Smooth muscle cell (in vitro differentiated cells): ENCODE results near the gene OR51V1. TPM values are rescaled to one million over a fixed set of nuclear protein-coding genes. Genes with fewer than 3 reads are reported as not detected.

Source experiments
- DNase-seq: peaks from one replicate; lab custom pipeline; 2025; ENCODE audit not compliant: unreplicated experiment; lab: John Stamatoyannopoulos, UW
- H2AFZ ChIP-seq: fragments of 200-600 bp; sonication (generic); 2 replicates; pipeline ENCODE4 v1.6.0; 2016; ENCODE audit warnings: antibody characterized with exemption, low read depth, mild to moderate bottlenecking
- H3F3A ChIP-seq: fragments of 200-600 bp; sonication (generic); 2 replicates; pipeline ENCODE4 v1.6.0; 2017; ENCODE audit warnings: antibody characterized with exemption, low read depth
- H3K27ac ChIP-seq: fragments of 200-600 bp; sonication (generic); 2 replicates; pipeline ENCODE4 v1.5.1; 2016; ENCODE audit warnings: low read depth, mild to moderate bottlenecking
- H3K27me3 ChIP-seq: fragments of 200-600 bp; sonication (generic); 2 replicates; pipeline ENCODE4 v1.6.1; 2016; ENCODE audit warnings: low read depth, mild to moderate bottlenecking
- H3K36me3 ChIP-seq: fragments of 200-600 bp; sonication (generic); 2 replicates; pipeline ENCODE4 v1.5.1; 2016; ENCODE audit warnings: low read depth
- H3K4me1 ChIP-seq: fragments of 200-600 bp; sonication (generic); 2 replicates; pipeline ENCODE4 v1.5.1; 2016; ENCODE audit warnings: low read depth
- H3K4me2 ChIP-seq: fragments of 200-600 bp; sonication (generic); 2 replicates; pipeline ENCODE4 v1.6.0; 2016; ENCODE audit warnings: mild to moderate bottlenecking
- H3K4me3 ChIP-seq: fragments of 200-600 bp; sonication (generic); 2 replicates; pipeline ENCODE4 v1.5.1; 2016; ENCODE audit warnings: mild to moderate bottlenecking
- H3K79me2 ChIP-seq: fragments of 200-600 bp; sonication (generic); 2 replicates; pipeline ENCODE4 v1.6.0; 2016; ENCODE audit warnings: low read depth, mild to moderate bottlenecking
- H3K9ac ChIP-seq: fragments of 200-600 bp; sonication (generic); 2 replicates; pipeline ENCODE4 v1.6.0; 2016; ENCODE audit warnings: low read depth
- H3K9me3 ChIP-seq: fragments of 200-600 bp; sonication (generic); replicated peaks from 2 replicates; pipeline ENCODE4 v1.5.1; 2016; ENCODE audit warnings: low read depth
- H4K20me1 ChIP-seq: fragments of 200-600 bp; sonication (generic); 2 replicates; pipeline ENCODE4 v1.6.0; 2016; ENCODE audit warnings: low read depth
- WGBS: methylation state at CpG from one replicate; pipeline ENCODE4 v1.1.7; 2016; ENCODE audit warnings: low lambda C conversion rate; 5-methylcytosine and 5-hydroxymethylcytosine counted together
- polyA plus RNA-seq: library from polyadenylated mRNA; unstranded; fragments of >200 nt; fragmentation: Nextera tagmentation; extraction: Ambion mirVana; gene quantifications from 2 replicates; pipeline ENCODE4 v1.2.1, GENCODE V29; 2016
- total RNA-seq: library from RNA; depleted of rRNA; stranded (reverse); fragments of >200 nt; gene quantifications from 2 replicates; pipeline ENCODE4 v1.2.3, GENCODE V29; 2014
- TF ChIP-seq, protein P1 (sequence below): fragments of 200-600 bp; sonication (generic); IDR thresholded peaks from 2 replicates; pipeline ENCODE4 v1.5.1; 2017; ENCODE audit warnings: borderline replicate concordance, mild to moderate bottlenecking, antibody characterized with exemption; ENCODE audit not compliant: insufficient read depth, poor library complexity, severe bottlenecking

OR51V1 gene
- total and polyA plus RNA-seq, 2 experiments from 2014 or later = not detected

DNA sequence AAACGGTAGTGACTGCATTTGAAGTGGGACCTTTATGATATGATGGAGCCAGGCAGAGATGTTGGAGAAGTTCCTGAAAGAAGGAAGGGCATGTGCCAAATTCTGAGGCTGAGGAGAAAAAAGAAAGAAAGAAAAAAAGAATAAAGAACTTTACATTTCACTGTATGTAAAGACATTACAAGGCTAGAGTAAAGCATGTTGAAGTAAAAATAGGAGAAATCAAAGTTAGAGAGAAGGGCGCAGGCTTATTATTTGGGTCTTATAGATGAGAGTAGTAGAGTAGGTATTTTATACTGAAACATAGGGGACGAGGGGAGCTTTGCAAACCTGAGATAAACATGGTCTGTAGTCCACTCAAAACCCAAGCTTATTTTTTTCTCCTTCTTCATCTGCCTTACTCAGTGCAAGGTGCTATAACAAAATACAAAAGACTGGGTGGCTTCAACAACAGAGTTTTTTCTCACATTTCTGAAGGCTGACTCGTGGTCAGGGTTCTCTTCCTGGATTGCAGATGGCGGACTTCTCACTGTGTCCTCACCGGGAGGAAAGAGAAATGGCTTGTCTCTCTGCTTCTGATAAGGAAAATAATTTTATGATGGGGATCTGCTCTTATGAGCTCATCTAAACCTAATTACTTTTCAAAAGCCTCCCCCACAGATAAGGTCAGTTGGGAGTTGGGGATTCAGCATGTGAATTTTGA lies 46.4 kb upstream of the OR51V1 start:
- Histone ChIP-seq H3K4me1 (no peaks in the 10 kb centered on the region), H3K9me3 (no peaks in the 10 kb centered on the region), H3K27me3 (no peaks in the 10 kb centered on the region), H3F3A (no peaks in the 10 kb centered on the region), H3K27ac (no peak overlapping the region), H2AFZ (no peak overlapping the region), H3K9ac (no peak overlapping the region), H3K4me3 (no peak overlapping the region), H3K79me2 (no peaks in the 10 kb centered on the region), H3K36me3 (no peaks in the 10 kb centered on the region), H4K20me1 (no peaks in the 10 kb centered on the region), H3K4me2 (no peak overlapping the region)
- no peak for DNase-seq
- TF ChIP-seq, protein P1, sequence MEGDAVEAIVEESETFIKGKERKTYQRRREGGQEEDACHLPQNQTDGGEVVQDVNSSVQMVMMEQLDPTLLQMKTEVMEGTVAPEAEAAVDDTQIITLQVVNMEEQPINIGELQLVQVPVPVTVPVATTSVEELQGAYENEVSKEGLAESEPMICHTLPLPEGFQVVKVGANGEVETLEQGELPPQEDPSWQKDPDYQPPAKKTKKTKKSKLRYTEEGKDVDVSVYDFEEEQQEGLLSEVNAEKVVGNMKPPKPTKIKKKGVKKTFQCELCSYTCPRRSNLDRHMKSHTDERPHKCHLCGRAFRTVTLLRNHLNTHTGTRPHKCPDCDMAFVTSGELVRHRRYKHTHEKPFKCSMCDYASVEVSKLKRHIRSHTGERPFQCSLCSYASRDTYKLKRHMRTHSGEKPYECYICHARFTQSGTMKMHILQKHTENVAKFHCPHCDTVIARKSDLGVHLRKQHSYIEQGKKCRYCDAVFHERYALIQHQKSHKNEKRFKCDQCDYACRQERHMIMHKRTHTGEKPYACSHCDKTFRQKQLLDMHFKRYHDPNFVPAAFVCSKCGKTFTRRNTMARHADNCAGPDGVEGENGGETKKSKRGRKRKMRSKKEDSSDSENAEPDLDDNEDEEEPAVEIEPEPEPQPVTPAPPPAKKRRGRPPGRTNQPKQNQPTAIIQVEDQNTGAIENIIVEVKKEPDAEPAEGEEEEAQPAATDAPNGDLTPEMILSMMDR = no peak
- 84% methylated on average over 6 of the region's 6 CpGs for WGBS

GRCh38 chr11:5245155-5245554 lies 44.7 kb upstream of the OR51V1 start:
- H3K4me1 ChIP-seq = no peaks in the 10 kb centered on the region
- 94% methylated on average over 2 of the region's 2 CpGs for WGBS
- H2AFZ ChIP-seq = no peak overlapping the region
- no peak overlapping the region for H3K4me2 ChIP-seq
- no peaks in the 10 kb centered on the region for H3K36me3 ChIP-seq
- H3K4me3 ChIP-seq = no peak overlapping the region
- no peak for DNase-seq
- no peak overlapping the region for H3K9ac ChIP-seq
- no peaks in the 10 kb centered on the region for H4K20me1 ChIP-seq
- H3K27ac ChIP-seq = no peak overlapping the region
- no peaks in the 10 kb centered on the region for H3F3A ChIP-seq
- TF ChIP-seq, protein P1 = no peak
- H3K27me3 ChIP-seq = no peaks in the 10 kb centered on the region
- no peaks in the 10 kb centered on the region for H3K9me3 ChIP-seq
- no peaks in the 10 kb centered on the region for H3K79me2 ChIP-seq

GRCh38 chr11:5243816-5244180 lies 43.3 kb upstream of the OR51V1 start:
- Histone ChIP-seq H3K9me3 (no peaks in the 10 kb centered on the region), H3F3A (no peaks in the 10 kb centered on the region), H2AFZ (no peak overlapping the region), H3K79me2 (no peaks in the 10 kb centered on the region), H3K4me3 (no peak overlapping the region), H3K36me3 (no peaks in the 10 kb centered on the region), H3K27me3 (no peaks in the 10 kb centered on the region), H3K4me2 (no peak overlapping the region), H3K27ac (no peak overlapping the region), H3K9ac (no peak overlapping the region), H3K4me1 (no peaks in the 10 kb centered on the region), H4K20me1 (no peaks in the 10 kb centered on the region)
- WGBS = 85% methylated on average over 4 of the region's 4 CpGs
- no peak for DNase-seq
- TF ChIP-seq, protein P1 = no peak
